D721Med (cell line): ENCODE measurements around the gene FAM228A.
"Not testable (repeated sequence)": the region's sequence is repeated elsewhere in the genome, so short reads cannot be mapped to it uniquely, and the experiment has no call there.

Experiments
- DNase-seq: peaks from one replicate; pipeline ENCODE4 v3.0.0; 2011; ENCODE audit warnings: low spot score; ENCODE audit not compliant: insufficient read length
- FAIRE-seq: peaks from 2 replicates; lab custom pipeline; 2011; peaks lifted over from hg19 to GRCh38; lab: Jason Lieb, UNC
- CTCF ChIP-seq: IDR thresholded peaks from 2 replicates; pipeline ENCODE4 v1.5.1; 2012; ENCODE audit warnings: mild to moderate bottlenecking, control low read depth; ENCODE audit not compliant: insufficient read depth; ENCODE audit errors: missing control alignments

Gene FAM228A

GRCh38 chr2:24174851-24175277 lies at the start of gene FAM228A:
FAM228A (plus strand) TSS chr2:24175053; CDS start chr2:24175481, 428 bp downstream.
- FAIRE-seq (no peak), DNase-seq (no peak)
- no peak for TF ChIP-seq CTCF

GRCh38 chr2:24125956-24126355 lies 48.9 kb upstream of the FAM228A start:
- no peak for FAIRE-seq

GRCh38 chr2:24132543-24132942 lies 42.3 kb upstream of the FAM228A start:
- no peak for DNase-seq
- FAIRE-seq = no peak
- no peak for TF ChIP-seq CTCF

More at GRCh38 chr2:24125956-24126355, 48.9 kb upstream of the FAM228A start:
- DNase-seq = no peak
- TF ChIP-seq CTCF = no peak

GRCh38 chr2:24140305-24140704 lies 34.5 kb upstream of the FAM228A start:
- DNase-seq, FAIRE-seq: not testable (repeated sequence)

GRCh38 chr2:24147364-24147763 lies 27.5 kb upstream of the FAM228A start:
- TF ChIP-seq CTCF = no peak
- FAIRE-seq (no peak), DNase-seq (no peak)

GRCh38 chr2:24152413-24153197 lies 22.2 kb upstream of the FAM228A start:
- no peak for FAIRE-seq
- DNase-seq = no peak
- TF ChIP-seq CTCF = no peak

- TF ChIP-seq CTCF = no peak
- FAIRE-seq (no peak), DNase-seq (no peak)
Measured at GRCh38 chr2:24153478-24153877, 21.4 kb upstream of the FAM228A start.

- DNase-seq = no peak
- FAIRE-seq = no peak
- no peak for TF ChIP-seq CTCF
Measured at GRCh38 chr2:24158131-24158530, 16.7 kb upstream of the FAM228A start.
